ENCODE results near the gene COQ4.

COQ4 gene

GRCh38 chr9:128375865-128376264 is 53.2 kb downstream of the COQ4 start:
- no peak overlapping the region for H3K4me3 ChIP-seq (replicated peaks; ENCODE audit: low read depth, low read length)
- no peak for DNase-seq (ENCODE audit: extremely low read depth, insufficient read length)
- no peaks in the 10 kb centered on the region for H3K27me3 ChIP-seq (replicated peaks; ENCODE audit: control insufficient read depth, insufficient read depth, low read length)
- TF ChIP-seq CTCF (IDR thresholded peaks at IDR 0.05; ENCODE audit: insufficient read depth, low read length, poor library complexity, severe bottlenecking), result no peak
- peaks cover 9% of the 10 kb centered on the region for H3K36me3 ChIP-seq (ENCODE audit: control insufficient read depth, insufficient read depth, low read length)

GRCh38 chr9:128382261-128382660 is 59.6 kb downstream of the COQ4 start:
- no peak for TF ChIP-seq CTCF (IDR thresholded peaks at IDR 0.05; ENCODE audit: insufficient read depth, low read length, poor library complexity, severe bottlenecking)
- Histone ChIP-seq H3K36me3 (ENCODE audit: control insufficient read depth, insufficient read depth, low read length) (peaks cover 27% of the 10 kb centered on the region), H3K4me3 (replicated peaks; ENCODE audit: low read depth, low read length) (no peak overlapping the region), H3K27me3 (replicated peaks; ENCODE audit: control insufficient read depth, insufficient read depth, low read length) (no peaks in the 10 kb centered on the region)
- no peak for DNase-seq (ENCODE audit: extremely low read depth, insufficient read length)

- Histone ChIP-seq H3K4me3 (replicated peaks; ENCODE audit: low read depth, low read length) (no peak overlapping the region), H3K36me3 (ENCODE audit: control insufficient read depth, insufficient read depth, low read length) (peaks cover 27% of the 10 kb centered on the region), H3K27me3 (replicated peaks; ENCODE audit: control insufficient read depth, insufficient read depth, low read length) (no peaks in the 10 kb centered on the region)
- no peak for TF ChIP-seq CTCF (IDR thresholded peaks at IDR 0.05; ENCODE audit: insufficient read depth, low read length, poor library complexity, severe bottlenecking)
- no peak for DNase-seq (ENCODE audit: extremely low read depth, insufficient read length)
Measured at GRCh38 chr9:128383007-128383753, 60.5 kb downstream of the COQ4 start.
